HEK293 (cell line): ENCODE data around the gene GLDC.

Source experiments
- ZSCAN5A ChIP-seq: fragments of 450-650 bp; formaldehyde crosslinking; IDR thresholded peaks from 2 replicates; pipeline ENCODE4 v1.5.1; 2016; ENCODE audit warnings: missing biosample characterization, missing genetic modification characterization
- TF ChIP-seq, protein P1 (sequence below): fragments of 450-650 bp; formaldehyde crosslinking; IDR thresholded peaks from 2 replicates; pipeline ENCODE4 v1.5.1; 2016; ENCODE audit warnings: missing biosample characterization, missing genetic modification characterization

- TF ChIP-seq ZSCAN5A (tag by site-specific recombination) = no peak
- TF ChIP-seq, protein P1, sequence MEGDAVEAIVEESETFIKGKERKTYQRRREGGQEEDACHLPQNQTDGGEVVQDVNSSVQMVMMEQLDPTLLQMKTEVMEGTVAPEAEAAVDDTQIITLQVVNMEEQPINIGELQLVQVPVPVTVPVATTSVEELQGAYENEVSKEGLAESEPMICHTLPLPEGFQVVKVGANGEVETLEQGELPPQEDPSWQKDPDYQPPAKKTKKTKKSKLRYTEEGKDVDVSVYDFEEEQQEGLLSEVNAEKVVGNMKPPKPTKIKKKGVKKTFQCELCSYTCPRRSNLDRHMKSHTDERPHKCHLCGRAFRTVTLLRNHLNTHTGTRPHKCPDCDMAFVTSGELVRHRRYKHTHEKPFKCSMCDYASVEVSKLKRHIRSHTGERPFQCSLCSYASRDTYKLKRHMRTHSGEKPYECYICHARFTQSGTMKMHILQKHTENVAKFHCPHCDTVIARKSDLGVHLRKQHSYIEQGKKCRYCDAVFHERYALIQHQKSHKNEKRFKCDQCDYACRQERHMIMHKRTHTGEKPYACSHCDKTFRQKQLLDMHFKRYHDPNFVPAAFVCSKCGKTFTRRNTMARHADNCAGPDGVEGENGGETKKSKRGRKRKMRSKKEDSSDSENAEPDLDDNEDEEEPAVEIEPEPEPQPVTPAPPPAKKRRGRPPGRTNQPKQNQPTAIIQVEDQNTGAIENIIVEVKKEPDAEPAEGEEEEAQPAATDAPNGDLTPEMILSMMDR (tag by site-specific recombination) = no peak
These were observed 55.2 kb downstream of the GLDC start for GRCh38 chr9:6590334-6590733.
